KBM-7 (cell line): Measurements from ENCODE around the gene GPR39.

Source experiments
- DNase-seq: peaks from one replicate; pipeline ENCODE4 v3.0.0-alpha.2; 2015
- in situ Hi-C: fragments of 300-500 bp; cut with MboI; formaldehyde crosslinking; loops from 2 replicates; pipeline ENCODE4 v1.14.3; 2020; ENCODE audit warnings: low sequenced_read_pairs, low pct_unique_long_range_greater_than_20kb, mixed read lengths

GPR39 gene

GRCh38 chr2:132547090-132547687 lies 130.6 kb downstream of the GPR39 start:
- peak; percentile 59 for DNase-seq
- in situ Hi-C loops, result no loop called here

- DNase-seq, result no peak
- in situ Hi-C loops, result no loop called here
Observed at GRCh38 chr2:132549935-132550670, 133.5 kb downstream of the GPR39 start.

- in situ Hi-C loops, result no loop called here
- no peak for DNase-seq
Observed at GRCh38 chr2:132550946-132551345, 134.3 kb downstream of the GPR39 start.

DNA sequence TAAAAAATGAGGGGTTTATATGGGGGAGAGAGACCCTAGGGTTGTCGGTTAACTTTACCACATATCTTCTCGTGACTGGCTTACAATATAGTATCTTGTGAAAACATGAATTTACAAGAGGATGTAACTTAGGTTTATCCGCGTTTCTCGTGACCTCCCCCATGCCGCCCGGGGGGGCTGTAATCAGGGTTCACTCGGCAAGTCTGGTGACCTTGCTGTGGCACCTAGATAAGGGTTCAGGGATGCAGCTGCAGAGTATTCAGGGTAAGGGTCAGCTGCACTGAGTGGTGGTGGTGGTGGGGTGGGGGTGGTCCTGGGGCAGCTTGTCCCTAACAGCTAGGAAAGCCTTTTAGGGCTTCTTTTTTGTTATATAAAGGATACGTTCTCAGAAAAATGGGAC lies 141.1 kb downstream of the GPR39 start:
- in situ Hi-C loops, result no loop called here
- no peak for DNase-seq

- in situ Hi-C loops, result no loop called here
Observed at GRCh38 chr2:132559326-132559725, 142.7 kb downstream of the GPR39 start.

GRCh38 chr2:132559921-132560320 lies 143.3 kb downstream of the GPR39 start:
- in situ Hi-C loops, result no loop called here

More at GRCh38 chr2:132559326-132559725, 142.7 kb downstream of the GPR39 start:
- DNase-seq, result no peak

DNA sequence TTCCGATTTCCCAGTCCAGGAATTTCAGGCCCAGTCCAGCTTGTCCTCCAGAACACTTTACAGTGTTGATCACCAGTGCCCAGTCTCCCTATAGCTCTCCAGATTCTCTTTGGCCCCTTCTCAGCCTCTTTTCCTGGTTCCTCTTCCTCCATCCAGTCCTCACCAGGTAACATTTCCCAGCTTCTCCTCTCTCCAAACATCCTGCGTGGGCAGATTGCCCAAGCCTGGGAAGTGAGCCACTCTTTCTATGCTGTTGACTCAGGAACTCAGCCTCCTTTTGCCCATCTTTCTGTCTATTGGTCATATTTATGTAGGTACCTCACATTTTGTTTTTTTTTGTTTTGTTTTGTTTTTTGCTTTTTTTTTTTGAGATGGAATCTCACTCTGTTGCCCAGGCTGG lies 144.0 kb downstream of the GPR39 start:
- in situ Hi-C loops, result no loop called here
- DNase-seq, result no peak

More at GRCh38 chr2:132559921-132560320, 143.3 kb downstream of the GPR39 start:
- DNase-seq, result no peak

GRCh38 chr2:132562245-132562644 lies 145.6 kb downstream of the GPR39 start:
- no peak for DNase-seq
- in situ Hi-C loops, result no loop called here

DNA sequence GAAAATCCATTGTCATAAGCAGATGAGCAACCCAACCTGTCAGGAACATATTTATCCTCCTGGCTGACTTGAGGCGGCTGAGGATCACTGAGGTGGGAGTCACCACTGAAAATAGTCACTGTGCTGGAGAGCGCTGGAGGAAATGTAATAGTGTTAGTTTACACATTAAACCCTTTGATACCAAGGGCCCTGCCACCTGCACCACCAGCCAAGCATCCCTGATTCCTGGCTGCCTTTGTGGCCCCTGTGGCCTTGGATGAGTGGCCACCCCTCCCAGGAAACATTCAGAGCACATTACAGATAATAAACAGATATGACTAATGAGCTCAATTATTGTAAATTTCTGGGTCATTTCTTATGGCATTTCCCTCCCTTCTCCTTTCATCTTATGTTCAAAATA lies 147.5 kb downstream of the GPR39 start:
- in situ Hi-C loops, result no loop called here

GRCh38 chr2:132566379-132566778 lies 149.8 kb downstream of the GPR39 start:
- no peak for DNase-seq
- in situ Hi-C loops, result no loop called here

More for the DNA sequence above, 147.5 kb downstream of the GPR39 start:
- no peak for DNase-seq

DNA sequence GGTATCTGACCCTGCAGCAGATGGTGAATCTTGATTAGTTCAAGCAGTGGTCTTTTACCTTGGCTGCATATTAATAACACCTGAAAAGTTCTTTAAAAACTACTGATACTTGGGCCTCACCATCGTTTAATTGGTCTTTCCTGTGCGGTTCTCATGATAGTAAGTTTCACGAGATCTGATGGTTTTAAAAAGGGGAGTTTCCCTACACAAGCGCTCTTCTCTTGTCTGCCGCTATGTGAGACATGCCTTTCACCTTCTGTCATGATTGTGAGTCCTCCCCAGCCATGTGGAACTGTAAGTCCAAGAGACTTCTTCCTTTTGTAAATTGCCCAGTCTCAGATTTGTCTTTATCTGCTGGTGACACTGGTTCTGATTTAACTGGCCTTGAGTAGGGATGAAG lies 151.1 kb downstream of the GPR39 start:
- in situ Hi-C loops, result no loop called here

GRCh38 chr2:132568656-132569055 lies 152.1 kb downstream of the GPR39 start:
- in situ Hi-C loops, result no loop called here
- DNase-seq, result no peak

More for the DNA sequence above, 151.1 kb downstream of the GPR39 start:
- no peak for DNase-seq

- in situ Hi-C loops, result no loop called here
- no peak for DNase-seq
Observed at GRCh38 chr2:132573444-132574007, 156.9 kb downstream of the GPR39 start.

DNA sequence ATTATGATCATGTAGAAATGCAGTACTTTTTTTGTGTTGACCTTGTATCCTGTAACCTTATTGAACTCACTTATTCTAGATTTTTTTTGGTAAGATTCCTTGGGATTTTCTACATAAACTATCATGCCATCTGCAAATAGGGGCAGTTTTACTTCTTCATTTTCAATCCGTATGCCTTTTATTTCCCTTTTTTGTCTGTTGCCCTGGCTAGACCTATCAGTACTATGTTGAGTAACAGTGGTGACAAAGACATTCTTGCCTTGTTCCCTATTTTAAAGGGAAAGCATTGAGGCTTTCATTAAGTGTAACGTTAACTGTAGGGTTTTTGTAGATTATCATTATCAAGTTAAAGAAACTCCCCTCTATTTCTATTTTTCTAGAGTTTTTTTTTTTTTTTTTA lies 161.1 kb downstream of the GPR39 start:
- DNase-seq, result peak; percentile 18
- in situ Hi-C loops, result no loop called here

- in situ Hi-C loops, result no loop called here
Observed at GRCh38 chr2:132581591-132581990, 165.0 kb downstream of the GPR39 start.

GRCh38 chr2:132581991-132582738 lies 165.6 kb downstream of the GPR39 start:
- in situ Hi-C loops, result no loop called here
- no peak for DNase-seq

More at GRCh38 chr2:132581591-132581990, 165.0 kb downstream of the GPR39 start:
- DNase-seq, result no peak

DNA sequence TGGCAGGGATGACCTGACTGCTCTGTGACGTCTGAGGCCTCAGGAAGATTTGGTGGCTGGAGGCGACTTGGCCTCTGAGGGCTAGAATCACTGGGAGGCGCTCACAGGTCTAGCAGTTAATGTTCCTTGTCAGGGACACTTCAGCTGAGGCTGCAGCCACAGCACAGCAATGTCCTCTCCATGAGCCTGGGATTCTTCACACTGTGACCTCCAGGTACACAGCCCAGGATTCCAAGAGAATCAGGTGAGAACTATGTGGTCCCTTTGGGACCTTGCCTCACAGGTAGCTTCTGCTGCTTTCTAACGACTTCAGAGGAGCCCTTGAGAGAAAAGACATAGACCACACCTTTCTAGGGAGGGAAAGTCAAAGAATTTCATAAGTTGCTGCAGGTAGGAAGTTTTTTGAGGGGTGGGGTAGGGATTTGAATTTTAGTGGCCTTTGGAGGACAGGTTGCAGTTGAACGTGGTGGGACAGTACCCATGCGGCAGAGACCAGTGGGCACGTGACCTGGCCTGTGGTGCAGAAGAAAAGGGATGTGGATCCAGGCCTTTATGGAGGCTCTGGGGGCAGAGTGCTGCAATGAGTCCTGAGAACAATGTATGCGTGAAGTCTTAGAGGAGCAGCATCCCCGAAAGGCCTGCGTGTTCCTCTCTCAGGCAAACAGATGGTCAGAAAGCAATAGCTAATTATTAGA lies 167.2 kb downstream of the GPR39 start:
- in situ Hi-C loops, result no loop called here
- no peak for DNase-seq

GRCh38 chr2:132584976-132585817 lies 168.6 kb downstream of the GPR39 start:
- in situ Hi-C loops, result no loop called here

More at GRCh38 chr2:132584976-132585817, 168.6 kb downstream of the GPR39 start:
- no peak for DNase-seq
